ENCODE data around the gene PPP1R10. TPM values are rescaled to one million over a fixed set of nuclear protein-coding genes. Genes with fewer than 3 reads are reported as not detected.

The PPP1R10 gene
- total RNA-seq, 1 donor from 2014 or later: 82.1 TPM

DNA sequence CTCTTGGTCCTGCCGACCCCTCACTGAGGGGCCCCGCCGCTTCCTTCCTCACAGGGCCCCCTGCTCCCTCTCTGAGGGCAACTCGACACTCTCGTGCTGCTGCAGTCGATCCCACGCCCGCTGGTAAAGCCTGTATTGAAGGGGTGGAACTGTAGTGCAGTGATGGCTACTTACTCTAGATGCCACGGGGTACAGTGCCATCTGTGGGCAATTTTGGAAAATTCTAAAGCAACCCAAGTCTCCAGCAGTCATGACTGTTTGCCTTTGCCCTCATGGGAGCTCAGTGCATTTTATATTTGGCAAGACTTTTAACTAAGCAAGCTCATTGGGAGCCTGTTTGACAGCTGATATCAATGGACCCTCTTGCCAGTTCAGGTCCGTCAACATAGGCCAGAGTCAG is 23.4 kb upstream of the PPP1R10 start:
- no peak overlapping the region for H3K27ac Mint-ChIP-seq (ENCODE audit: unreplicated experiment)
- no peak overlapping the region for H3K4me3 Mint-ChIP-seq (ENCODE audit: unreplicated experiment)
- no peaks in the 10 kb centered on the region for H3K27me3 Mint-ChIP-seq (ENCODE audit: unreplicated experiment)
- peaks cover 31% of the 10 kb centered on the region for H3K36me3 Mint-ChIP-seq (ENCODE audit: unreplicated experiment)
- H3K4me1 Mint-ChIP-seq (ENCODE audit: unreplicated experiment): no peaks in the 10 kb centered on the region
- DNase-seq (ENCODE audit: extremely low spot score, unreplicated experiment): no peak
- TF ChIP-seq, protein P1, sequence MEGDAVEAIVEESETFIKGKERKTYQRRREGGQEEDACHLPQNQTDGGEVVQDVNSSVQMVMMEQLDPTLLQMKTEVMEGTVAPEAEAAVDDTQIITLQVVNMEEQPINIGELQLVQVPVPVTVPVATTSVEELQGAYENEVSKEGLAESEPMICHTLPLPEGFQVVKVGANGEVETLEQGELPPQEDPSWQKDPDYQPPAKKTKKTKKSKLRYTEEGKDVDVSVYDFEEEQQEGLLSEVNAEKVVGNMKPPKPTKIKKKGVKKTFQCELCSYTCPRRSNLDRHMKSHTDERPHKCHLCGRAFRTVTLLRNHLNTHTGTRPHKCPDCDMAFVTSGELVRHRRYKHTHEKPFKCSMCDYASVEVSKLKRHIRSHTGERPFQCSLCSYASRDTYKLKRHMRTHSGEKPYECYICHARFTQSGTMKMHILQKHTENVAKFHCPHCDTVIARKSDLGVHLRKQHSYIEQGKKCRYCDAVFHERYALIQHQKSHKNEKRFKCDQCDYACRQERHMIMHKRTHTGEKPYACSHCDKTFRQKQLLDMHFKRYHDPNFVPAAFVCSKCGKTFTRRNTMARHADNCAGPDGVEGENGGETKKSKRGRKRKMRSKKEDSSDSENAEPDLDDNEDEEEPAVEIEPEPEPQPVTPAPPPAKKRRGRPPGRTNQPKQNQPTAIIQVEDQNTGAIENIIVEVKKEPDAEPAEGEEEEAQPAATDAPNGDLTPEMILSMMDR (IDR thresholded peaks at IDR 0.05): no peak
- no peaks in the 10 kb centered on the region for H3K9me3 Mint-ChIP-seq (ENCODE audit: unreplicated experiment)

DNA sequence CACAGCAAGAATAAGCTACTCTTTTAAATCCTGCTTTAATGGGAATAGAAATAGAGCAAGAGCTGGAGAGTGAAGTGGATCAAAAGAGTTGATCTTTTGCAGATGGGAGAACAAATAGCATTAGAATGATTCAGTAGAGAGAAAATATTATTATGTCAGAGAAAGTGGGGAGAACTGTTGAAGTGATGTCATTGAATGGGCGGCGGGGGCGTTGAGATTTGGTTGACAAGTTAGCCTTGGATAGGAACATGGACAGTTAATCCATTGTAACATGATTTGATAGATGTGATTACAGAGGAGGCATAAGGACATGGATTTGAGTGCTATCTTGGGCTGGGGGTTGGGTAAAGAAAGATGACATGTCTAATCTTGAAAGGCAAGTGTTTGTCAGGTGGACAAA is 18.8 kb upstream of the PPP1R10 start:
- no peak for DNase-seq (ENCODE audit: extremely low spot score, unreplicated experiment)
- H3K9me3 Mint-ChIP-seq (ENCODE audit: unreplicated experiment): no peaks in the 10 kb centered on the region
- H3K27me3 Mint-ChIP-seq (ENCODE audit: unreplicated experiment): no peaks in the 10 kb centered on the region
- no peaks in the 10 kb centered on the region for H3K4me1 Mint-ChIP-seq (ENCODE audit: unreplicated experiment)
- no peak overlapping the region for H3K27ac Mint-ChIP-seq (ENCODE audit: unreplicated experiment)
- TF ChIP-seq, protein P1 (IDR thresholded peaks at IDR 0.05): no peak
- no peak overlapping the region for H3K4me3 Mint-ChIP-seq (ENCODE audit: unreplicated experiment)
- peaks cover 29% of the 10 kb centered on the region for H3K36me3 Mint-ChIP-seq (ENCODE audit: unreplicated experiment)

DNA sequence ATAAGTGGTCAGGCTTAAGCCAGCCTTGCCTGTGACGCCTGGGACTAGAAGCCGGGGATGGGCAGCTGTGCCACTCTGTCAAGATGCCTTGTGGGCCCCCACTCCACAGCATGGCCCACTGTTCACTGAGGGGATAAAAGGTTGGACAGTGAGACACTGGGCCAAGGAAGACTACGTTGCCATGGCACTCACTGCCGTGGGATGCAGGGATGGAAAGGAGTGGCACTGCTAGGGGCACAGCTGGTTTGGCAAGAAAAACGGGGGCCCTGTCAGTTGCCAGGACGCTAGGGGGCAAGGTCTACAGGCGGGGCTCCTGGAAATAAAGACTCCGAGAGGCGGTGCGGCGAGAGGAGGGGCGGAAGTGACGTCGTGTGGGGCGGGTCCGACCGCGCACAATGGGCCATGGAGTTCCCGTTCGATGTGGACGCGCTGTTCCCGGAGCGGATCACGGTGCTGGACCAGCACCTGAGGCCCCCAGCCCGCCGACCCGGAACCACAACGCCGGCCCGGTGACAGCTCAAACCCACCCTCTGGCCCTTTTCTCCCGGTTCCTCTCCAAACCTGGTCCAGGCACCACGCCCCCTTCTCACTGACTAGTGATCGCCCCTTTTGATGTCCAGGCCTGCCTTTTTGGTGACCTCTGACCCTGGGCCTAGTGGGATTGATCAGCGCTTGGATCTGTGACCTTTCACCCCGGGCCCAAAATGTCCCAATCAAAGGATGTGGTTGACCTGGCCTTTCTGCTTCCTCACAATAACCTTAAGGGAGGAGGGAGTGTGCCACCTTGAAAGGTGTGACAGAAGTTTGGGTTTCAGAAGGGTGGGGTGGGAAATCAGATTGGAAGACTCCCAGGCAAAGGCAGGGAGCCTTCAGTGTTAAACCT is 9.7 kb upstream of the PPP1R10 start, which contains the start of gene ATAT1:
Gene ATAT1, plus strand, starts transcription at position 391 of the 883 bp plus-strand sequence.
- DNase-seq (ENCODE audit: extremely low spot score, unreplicated experiment): peak; percentile 93
- peak within 1 kb of the TSS; percentile 95 for H3K27ac Mint-ChIP-seq (ENCODE audit: unreplicated experiment)
- H3K36me3 Mint-ChIP-seq (ENCODE audit: unreplicated experiment): peaks cover 26% of the 10 kb centered on the region
- H3K27me3 Mint-ChIP-seq (ENCODE audit: unreplicated experiment): no peaks in the 10 kb centered on the region
- peaks cover 15% of the 10 kb centered on the region for H3K4me1 Mint-ChIP-seq (ENCODE audit: unreplicated experiment)
- peak within 1 kb of the TSS; percentile 85 for H3K4me3 Mint-ChIP-seq (ENCODE audit: unreplicated experiment)
- TF ChIP-seq, protein P1 (IDR thresholded peaks at IDR 0.05): peak; percentile 49
- H3K9me3 Mint-ChIP-seq (ENCODE audit: unreplicated experiment): no peaks in the 10 kb centered on the region

DNA sequence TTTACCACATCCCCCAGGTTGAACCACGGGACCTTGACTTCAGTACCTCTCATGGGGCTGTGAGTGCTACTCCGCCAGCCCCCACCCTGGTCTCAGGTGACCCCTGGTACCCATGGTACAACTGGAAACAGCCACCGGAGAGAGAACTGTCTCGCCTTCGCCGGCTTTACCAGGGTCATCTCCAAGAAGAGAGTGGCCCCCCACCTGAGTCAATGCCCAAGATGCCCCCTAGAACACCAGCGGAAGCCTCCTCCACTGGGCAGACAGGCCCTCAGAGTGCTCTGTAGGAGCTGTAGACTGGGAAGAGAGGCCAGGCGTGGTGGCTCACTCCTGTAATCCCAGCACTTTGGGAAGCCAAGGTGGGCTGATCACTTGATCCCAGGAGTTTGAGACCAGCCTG is 8.5 kb upstream of the PPP1R10 start:
- DNase-seq (ENCODE audit: extremely low spot score, unreplicated experiment): no peak
- no peak overlapping the region for H3K27ac Mint-ChIP-seq (ENCODE audit: unreplicated experiment)
- TF ChIP-seq, protein P1 (IDR thresholded peaks at IDR 0.05): no peak
- H3K4me3 Mint-ChIP-seq (ENCODE audit: unreplicated experiment): no peak overlapping the region
- H3K4me1 Mint-ChIP-seq (ENCODE audit: unreplicated experiment): peaks cover 15% of the 10 kb centered on the region
- H3K36me3 Mint-ChIP-seq (ENCODE audit: unreplicated experiment): peaks cover 22% of the 10 kb centered on the region
- H3K9me3 Mint-ChIP-seq (ENCODE audit: unreplicated experiment): no peaks in the 10 kb centered on the region
- H3K27me3 Mint-ChIP-seq (ENCODE audit: unreplicated experiment): no peaks in the 10 kb centered on the region

DNA sequence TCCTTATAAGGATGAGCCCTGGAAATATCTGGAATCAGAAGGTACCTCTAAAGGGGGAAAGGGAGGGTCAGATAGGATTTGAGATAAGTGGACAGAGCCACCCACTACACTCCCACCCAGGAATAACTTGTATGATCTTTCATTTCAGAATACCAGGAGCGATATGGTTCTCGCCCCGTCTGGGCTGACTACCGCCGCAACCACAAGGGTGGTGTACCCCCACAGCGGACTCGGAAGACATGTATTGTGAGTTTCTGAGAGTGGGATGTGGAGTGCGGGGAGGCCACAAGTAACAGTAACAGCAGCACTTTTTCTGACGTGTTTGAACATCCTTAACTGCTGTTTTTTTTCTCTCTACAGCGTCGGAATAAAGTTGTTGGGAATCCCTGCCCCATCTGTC is 2.5 kb upstream of the PPP1R10 start:
- Mint-ChIP-seq H3K4me3 (ENCODE audit: unreplicated experiment) (peak overlapping the region; percentile 40), H3K27ac (ENCODE audit: unreplicated experiment) (peak overlapping the region; percentile 23), H3K36me3 (ENCODE audit: unreplicated experiment) (peaks cover 28% of the 10 kb centered on the region), H3K9me3 (ENCODE audit: unreplicated experiment) (no peaks in the 10 kb centered on the region), H3K4me1 (ENCODE audit: unreplicated experiment) (peaks cover 15% of the 10 kb centered on the region), H3K27me3 (ENCODE audit: unreplicated experiment) (no peaks in the 10 kb centered on the region)
- TF ChIP-seq, protein P1 (IDR thresholded peaks at IDR 0.05): no peak
- DNase-seq (ENCODE audit: extremely low spot score, unreplicated experiment): no peak
